SK-N-SH (cell line): Measurements from ENCODE around the gene SLC14A1.

Experiments used
- CTCF ChIP-seq: fragments of 200-600 bp; sonication (generic); IDR thresholded peaks from 2 replicates; pipeline ENCODE4 v1.6.1; 2017; ENCODE audit warnings: antibody characterized with exemption, mild to moderate bottlenecking, moderate library complexity
- EP300 ChIP-seq, 2 experiments: IDR thresholded peaks; 2 replicates each; pipeline versions ENCODE4 v1.4.0 to v1.6.1; 2012; ENCODE audit warnings: borderline replicate concordance in 1 of 2, low read depth in 1 of 2, low read length in 1 of 2
- GABPA ChIP-seq: IDR thresholded peaks from 2 replicates; pipeline ENCODE4 v1.4.0; 2012; ENCODE audit warnings: low read depth, mild to moderate bottlenecking
- NFIC ChIP-seq: IDR thresholded peaks from 2 replicates; pipeline ENCODE4 v1.4.0; 2012; ENCODE audit warnings: borderline replicate concordance
- TCF12 ChIP-seq: IDR thresholded peaks from 2 replicates; pipeline ENCODE4 v1.4.0; 2012

DNA sequence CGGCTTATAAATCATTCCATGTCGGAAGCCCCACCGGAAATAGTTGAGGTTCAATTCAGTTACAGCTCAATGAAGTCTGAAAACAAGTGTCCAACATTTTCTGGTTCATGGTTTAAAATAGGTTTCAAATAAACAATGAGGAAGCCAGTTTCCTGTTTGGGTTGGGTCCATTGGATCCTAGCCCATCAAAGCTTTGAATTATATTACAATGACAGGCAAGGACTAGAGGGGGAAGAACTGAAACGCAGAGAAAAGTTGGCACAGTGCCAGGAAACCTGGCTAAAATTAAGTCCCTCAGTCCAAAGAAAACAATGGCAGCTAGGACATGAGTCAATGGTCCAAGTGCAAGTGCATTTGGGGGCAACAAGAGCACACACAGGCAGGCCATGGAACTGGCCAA lies 32.0 kb downstream of the SLC14A1 start:
- TF ChIP-seq TCF12 (peak; percentile 50; the same call in 1 of the 2 replicates), GABPA (no peak), CTCF (no peak), EP300 (IDR thresholded peaks at IDR 0.05; ENCODE audit: borderline replicate concordance in 1 of 2, low read depth in 1 of 2, low read length in 1 of 2) (peak in 1 of 2 experiments; percentile 37; a peak in 1 of 4 replicates), NFIC (peak; percentile 97)
